ENCODE measurements around the gene LIFR.

DNA sequence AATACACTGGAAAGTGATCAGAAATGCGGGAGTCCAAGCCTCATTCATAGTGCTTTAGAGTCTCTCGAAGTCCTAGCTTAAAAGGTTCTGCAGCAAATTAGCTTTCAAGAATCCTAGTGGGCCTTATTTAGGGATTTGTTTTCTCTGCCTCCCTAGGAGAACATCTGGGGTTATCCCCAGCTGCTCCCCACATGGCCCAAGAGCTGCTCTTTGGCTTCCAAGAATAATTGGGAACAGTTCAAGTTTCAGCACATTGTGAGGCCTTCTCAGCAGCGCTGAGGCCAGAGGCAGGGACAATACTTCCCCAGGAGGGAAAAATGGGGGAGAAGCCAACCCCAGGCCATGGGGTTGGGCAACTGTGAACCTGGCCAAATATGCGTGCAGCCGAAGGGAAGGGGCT is 108.7 kb downstream of the LIFR start:
- TF ChIP-seq EZH2 (IDR thresholded peaks at IDR 0.05; ENCODE audit: low read length, unreplicated experiment) (no peak), EZH2phosphoT487 (IDR thresholded peaks at IDR 0.05; ENCODE audit: borderline replicate concordance, low read length) (no peak)
- TF ChIP-seq, protein P1, sequence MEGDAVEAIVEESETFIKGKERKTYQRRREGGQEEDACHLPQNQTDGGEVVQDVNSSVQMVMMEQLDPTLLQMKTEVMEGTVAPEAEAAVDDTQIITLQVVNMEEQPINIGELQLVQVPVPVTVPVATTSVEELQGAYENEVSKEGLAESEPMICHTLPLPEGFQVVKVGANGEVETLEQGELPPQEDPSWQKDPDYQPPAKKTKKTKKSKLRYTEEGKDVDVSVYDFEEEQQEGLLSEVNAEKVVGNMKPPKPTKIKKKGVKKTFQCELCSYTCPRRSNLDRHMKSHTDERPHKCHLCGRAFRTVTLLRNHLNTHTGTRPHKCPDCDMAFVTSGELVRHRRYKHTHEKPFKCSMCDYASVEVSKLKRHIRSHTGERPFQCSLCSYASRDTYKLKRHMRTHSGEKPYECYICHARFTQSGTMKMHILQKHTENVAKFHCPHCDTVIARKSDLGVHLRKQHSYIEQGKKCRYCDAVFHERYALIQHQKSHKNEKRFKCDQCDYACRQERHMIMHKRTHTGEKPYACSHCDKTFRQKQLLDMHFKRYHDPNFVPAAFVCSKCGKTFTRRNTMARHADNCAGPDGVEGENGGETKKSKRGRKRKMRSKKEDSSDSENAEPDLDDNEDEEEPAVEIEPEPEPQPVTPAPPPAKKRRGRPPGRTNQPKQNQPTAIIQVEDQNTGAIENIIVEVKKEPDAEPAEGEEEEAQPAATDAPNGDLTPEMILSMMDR (conservative IDR thresholded peaks at IDR 0.05; ENCODE audit: low read depth, low read length): no peak

Measured in PC-3 (cell line).